Left colon (tissue), 2 donors: ENCODE measurements around the gene HMGN4. TPM values are rescaled to one million over a fixed set of nuclear protein-coding genes. Genes with fewer than 3 reads are reported as not detected.

Experiments used
- ATAC-seq: fragments of 200-7000 bp; cut with Tn5 transposase; one replicate; pipeline ENCODE4 v1.9.1; 2020; ENCODE audit warnings: mild to moderate bottlenecking, moderate library complexity
- DNase-seq, 2 donors: peaks; one replicate each; pipeline ENCODE4 v3.0.0-alpha.2; 2020
- intact Hi-C, 2 donors: fragments of 100-400 bp; cut with DNase I in 1 of 2; cut with micrococcal nuclease in 1 of 2; formaldehyde crosslinking; loops; one replicate each; pipeline versions ENCODE4 v1.11.2 to v1.14.0; 2022; cut with DNase I, micrococcal nuclease
- total RNA-seq, 2 donors: library from RNA; stranded (reverse); fragmentation: NEBNext Ultra II Directional; extraction: Animal tissue kit (Norgen Biotek cat#: 25700); gene quantifications; one replicate each; pipeline ENCODE4 v1.2.1, GENCODE V29; 2021
- donor health status: DM: no; HTN: no; CAD: no.
- donor health status: DM: yes; HTN: yes; CAD: no.

Gene HMGN4
- total RNA-seq, 2 donors from 2014 or later, result 54.9 to 55.7 TPM

DNA sequence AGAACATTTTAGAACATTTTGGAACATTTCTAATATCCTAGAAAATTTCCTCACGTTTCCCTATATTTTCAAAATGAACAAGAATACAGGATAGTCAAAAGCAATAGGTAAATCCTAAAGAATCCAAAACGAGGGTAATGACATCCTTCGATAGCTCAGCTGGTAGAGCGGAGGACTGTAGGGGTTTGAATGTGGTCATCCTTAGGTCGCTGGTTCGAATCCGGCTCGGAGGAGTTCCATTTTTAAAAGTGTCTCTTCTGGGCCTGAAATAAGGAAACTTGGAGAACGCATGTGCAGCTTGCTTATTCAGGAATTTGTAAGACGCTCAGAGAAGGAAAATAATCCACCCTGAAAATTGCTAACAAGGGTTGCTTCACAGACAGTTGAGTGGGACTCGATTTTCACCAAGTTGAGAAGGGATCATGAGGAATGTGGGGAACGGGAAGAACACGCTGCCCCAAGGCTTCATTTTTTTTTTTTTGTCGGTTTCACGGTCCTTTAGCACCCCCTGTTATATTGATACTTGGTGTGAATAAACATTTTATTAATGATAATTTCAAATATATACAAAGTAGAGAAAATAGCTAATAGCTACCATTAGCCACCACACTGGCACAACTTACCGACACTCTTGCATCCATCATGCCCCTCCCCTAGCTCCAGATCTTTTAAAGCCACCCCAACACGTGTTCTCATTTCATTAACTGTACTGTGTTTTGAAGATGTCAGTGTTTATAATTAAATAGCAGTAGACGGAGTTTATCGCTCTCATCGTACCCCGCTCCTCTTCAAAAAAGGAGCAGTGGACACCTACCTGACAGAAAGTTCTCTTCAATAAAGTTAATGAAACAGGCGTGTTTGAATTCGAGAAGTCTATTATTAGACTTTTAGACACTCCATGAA, 56.8 kb downstream of the HMGN4 start:
- intact Hi-C loops, result loop anchor here in 1 of 2 donors (5.0 kb wide), 1 partner anchor 253 kb away; no protein-coding TSS in a partner anchor
- no peak for DNase-seq
- no peak for ATAC-seq

DNA sequence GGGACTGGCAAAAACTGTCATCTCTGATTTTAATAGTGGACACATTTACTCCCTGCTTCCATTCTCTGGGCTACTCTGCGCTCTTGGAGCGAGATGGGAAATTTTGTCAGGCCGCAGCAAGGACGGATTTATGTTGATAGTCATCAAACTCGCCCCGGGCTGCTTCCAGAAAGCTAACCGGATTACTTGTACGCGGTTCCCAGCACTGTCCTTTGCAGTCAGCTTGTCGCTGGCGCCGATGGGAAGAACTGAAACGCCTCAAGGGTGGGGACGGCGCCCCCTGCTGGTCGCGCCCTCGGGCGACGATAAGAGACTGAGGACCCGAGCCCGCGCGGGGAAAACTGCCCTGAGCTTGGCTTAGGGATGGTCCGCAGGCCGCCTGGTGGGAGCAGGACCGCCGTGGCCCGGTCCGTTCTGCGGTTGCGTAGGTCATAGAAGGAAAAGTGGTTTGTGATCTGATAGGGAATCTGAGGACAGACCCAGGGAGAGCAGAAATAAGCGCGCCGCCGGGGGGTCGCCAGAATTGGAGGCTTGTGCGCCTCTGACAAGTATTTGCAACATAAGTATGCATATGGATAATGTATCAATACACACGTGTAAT, 57.6 kb downstream of the HMGN4 start:
- ATAC-seq (peak; percentile 78), DNase-seq (peak; percentile 87 to 98)
- intact Hi-C loops, result loop anchor here in 1 of 2 donors (5.0 kb wide), 1 partner anchor 253 kb away; no protein-coding TSS in a partner anchor

Other genes starting within 250 kb of the HMGN4 start
- 10 to 100 TPM; 17.6 to 35.1 TPM for gene BTN3A2, start 173.2 kb upstream of the HMGN4 start, total RNA-seq
- gene BTN2A2, start 155.3 kb upstream of the HMGN4 start, total RNA-seq, result 1 to 10 TPM; 6.2 to 8.0 TPM
- gene BTN3A1, start 136.1 kb upstream of the HMGN4 start, total RNA-seq, result 10 to 100 TPM; 21.2 to 21.6 TPM
- gene BTN3A3, start 97.9 kb upstream of the HMGN4 start, total RNA-seq, result 10 to 100 TPM; 14.9 TPM
- 10 to 100 TPM; 19.8 to 25.7 TPM for gene BTN2A1, start 80.4 kb upstream of the HMGN4 start, total RNA-seq
- not detected for gene BTN1A1, start 38.1 kb upstream of the HMGN4 start, total RNA-seq
- 10 to 100 TPM; 12.7 to 15.4 TPM for gene ABT1, start 58.6 kb downstream of the HMGN4 start, total RNA-seq
- 10 to 100 TPM; 17.8 to 19.9 TPM for gene ZNF322, start 121.4 kb downstream of the HMGN4 start, total RNA-seq